Sigmoid colon (tissue), 7 donors: Measurements from ENCODE around the gene MOB3B. TPM values are rescaled to one million over a fixed set of nuclear protein-coding genes. Genes with fewer than 3 reads are reported as not detected.

Experiments
- DNase-seq: peaks from one replicate; pipeline ENCODE4 v3.0.0-alpha.2; 2019
- H3K27ac ChIP-seq, 4 donors: fragments of 200-600 bp; sonication (generic); one replicate each; pipeline ENCODE4 v1.5.1; 2016 to 2019; ENCODE audit warnings: mild to moderate bottlenecking in 1 of 4
- H3K27me3 ChIP-seq, 3 donors: fragments of 200-600 bp; sonication (generic); one replicate each; pipeline ENCODE4 v1.5.1; 2019; ENCODE audit warnings: mild to moderate bottlenecking in 1 of 3
- H3K36me3 ChIP-seq, 4 donors: fragments of 200-600 bp; sonication (generic); one replicate each; pipeline ENCODE4 v1.5.1; 2016 to 2019
- H3K4me1 ChIP-seq, 4 donors: fragments of 200-600 bp; sonication (generic); one replicate each; pipeline ENCODE4 v1.5.1; 2017 to 2019
- H3K4me3 ChIP-seq, 4 donors: fragments of 200-600 bp; sonication (generic); one replicate each; pipeline ENCODE4 v1.5.1; 2017 to 2019; ENCODE audit warnings: mild to moderate bottlenecking in 2 of 4, moderate library complexity in 1 of 4
- H3K9me3 ChIP-seq, 4 donors: fragments of 200-600 bp in 3 of 4; sonication (generic) in 3 of 4; one replicate each; pipeline versions ENCODE4 v1.5.1 to v1.6.1; 2013 to 2019
- EP300 ChIP-seq, 4 donors: sonication (generic); formaldehyde crosslinking; IDR thresholded peaks; one replicate each; pipeline ENCODE4 v1.6.1; 2017; ENCODE audit warnings: antibody characterized with exemption in 4 of 4
- POLR2A ChIP-seq, 2 donors: fragments of 450-650 bp; IDR thresholded peaks; one replicate each; pipeline ENCODE4 v1.6.1; 2016; ENCODE audit warnings: antibody characterized with exemption in 2 of 2, mild to moderate bottlenecking in 2 of 2, moderate library complexity in 2 of 2
- POLR2AphosphoS5 ChIP-seq, 4 donors: sonication (generic); formaldehyde crosslinking; IDR thresholded peaks; one replicate each; pipeline ENCODE4 v1.6.1; 2017; ENCODE audit warnings: antibody characterized with exemption in 4 of 4
- WGBS, 2 donors: extraction: QIAGEN DNeasy Blood & Tissue Kit; methylation state at CpG; one replicate each; pipeline ENCODE4 v1.1.7; 2013; 5-methylcytosine and 5-hydroxymethylcytosine counted together
- intact Hi-C: fragments of 100-400 bp; cut with DNase I; formaldehyde crosslinking; loops from one replicate; pipeline ENCODE4 v1.15.1; 2023
- polyA plus RNA-seq, 3 donors: library from polyadenylated mRNA; stranded (reverse); fragments of 200-250 nt; gene quantifications; one replicate each; pipeline ENCODE4 v1.2.3, GENCODE V29; 2013
- total RNA-seq, 4 donors: library from RNA; depleted of rRNA; stranded (reverse); fragments of >200 nt; gene quantifications; one replicate each; pipeline ENCODE4 v1.1.0, GENCODE V29; 2016
- TF ChIP-seq, protein P1 (sequence below), 4 experiments: fragments of 450-650 bp in 3 of 4; fragments of 200-600 bp in 1 of 4; IDR thresholded peaks; one replicate each; pipeline ENCODE4 v1.5.1; 2016 to 2019; ENCODE audit warnings: antibody characterized with exemption in 4 of 4, mild to moderate bottlenecking in 3 of 4, moderate library complexity in 2 of 4
- donor health status: healthy with polysubstance abuse.
- donor health status: Bipolar disorder and iron deficiency.
- donor health status: healthy.

MOB3B gene
- total and polyA plus RNA-seq, 7 donors: 6.9 to 23.4 (median 16.1) TPM

DNA sequence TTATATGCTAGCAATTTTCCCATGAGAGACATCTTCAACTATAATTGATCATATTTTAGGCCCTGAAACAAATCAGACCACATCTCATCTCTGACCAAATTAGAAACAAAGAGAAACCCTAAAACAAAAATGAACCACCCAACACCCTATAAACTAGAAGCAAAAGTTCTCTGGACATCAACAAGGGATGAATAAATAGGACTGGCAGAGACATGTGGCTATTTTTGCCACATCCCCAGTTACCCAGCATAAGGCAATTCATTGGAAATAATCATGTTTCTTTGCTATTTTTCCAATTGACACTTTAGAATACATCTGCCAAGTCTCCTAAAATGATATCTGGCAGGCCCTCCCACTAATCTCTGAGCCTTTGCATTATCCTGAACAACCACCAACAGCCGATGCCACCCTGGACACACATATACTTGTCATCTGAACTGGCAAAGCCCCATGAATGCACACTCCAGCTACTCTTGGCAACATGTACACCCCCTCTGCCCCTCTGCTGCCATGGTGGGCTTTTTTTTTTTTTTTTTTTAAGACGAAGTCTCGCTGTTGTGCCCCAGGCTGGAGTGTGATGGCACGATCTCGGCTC, 179.1 kb downstream of the MOB3B start:
- no peaks in the 10 kb centered on the region for H3K36me3 ChIP-seq
- 95 to 97% methylated on average over 5 of the region's 5 CpGs for WGBS, 2 donors
- intact Hi-C loops: loop anchor here (5.0 kb wide), 1 partner anchor 177 kb away; the partner anchor contains the start of gene MOB3B
- no peaks in the 10 kb centered on the region for H3K27me3 ChIP-seq
- H3K4me3 ChIP-seq: no peak overlapping the region
- H3K9me3 ChIP-seq: no peaks in the 10 kb centered on the region
- TF ChIP-seq POLR2A (IDR thresholded peaks at IDR 0.05) (no peak), POLR2AphosphoS5 (IDR thresholded peaks at IDR 0.05) (no peak), EP300 (IDR thresholded peaks at IDR 0.05) (no peak)
- TF ChIP-seq, protein P1, sequence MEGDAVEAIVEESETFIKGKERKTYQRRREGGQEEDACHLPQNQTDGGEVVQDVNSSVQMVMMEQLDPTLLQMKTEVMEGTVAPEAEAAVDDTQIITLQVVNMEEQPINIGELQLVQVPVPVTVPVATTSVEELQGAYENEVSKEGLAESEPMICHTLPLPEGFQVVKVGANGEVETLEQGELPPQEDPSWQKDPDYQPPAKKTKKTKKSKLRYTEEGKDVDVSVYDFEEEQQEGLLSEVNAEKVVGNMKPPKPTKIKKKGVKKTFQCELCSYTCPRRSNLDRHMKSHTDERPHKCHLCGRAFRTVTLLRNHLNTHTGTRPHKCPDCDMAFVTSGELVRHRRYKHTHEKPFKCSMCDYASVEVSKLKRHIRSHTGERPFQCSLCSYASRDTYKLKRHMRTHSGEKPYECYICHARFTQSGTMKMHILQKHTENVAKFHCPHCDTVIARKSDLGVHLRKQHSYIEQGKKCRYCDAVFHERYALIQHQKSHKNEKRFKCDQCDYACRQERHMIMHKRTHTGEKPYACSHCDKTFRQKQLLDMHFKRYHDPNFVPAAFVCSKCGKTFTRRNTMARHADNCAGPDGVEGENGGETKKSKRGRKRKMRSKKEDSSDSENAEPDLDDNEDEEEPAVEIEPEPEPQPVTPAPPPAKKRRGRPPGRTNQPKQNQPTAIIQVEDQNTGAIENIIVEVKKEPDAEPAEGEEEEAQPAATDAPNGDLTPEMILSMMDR (IDR thresholded peaks at IDR 0.05): no peak
- H3K4me1 ChIP-seq: peaks cover 0 to 40% (median 36%) of the 10 kb centered on the region in 4 donors
- peak overlapping the region in 3 of 4 donors; percentile 4 to 75 (median 67) for H3K27ac ChIP-seq
- no peak for DNase-seq

DNA sequence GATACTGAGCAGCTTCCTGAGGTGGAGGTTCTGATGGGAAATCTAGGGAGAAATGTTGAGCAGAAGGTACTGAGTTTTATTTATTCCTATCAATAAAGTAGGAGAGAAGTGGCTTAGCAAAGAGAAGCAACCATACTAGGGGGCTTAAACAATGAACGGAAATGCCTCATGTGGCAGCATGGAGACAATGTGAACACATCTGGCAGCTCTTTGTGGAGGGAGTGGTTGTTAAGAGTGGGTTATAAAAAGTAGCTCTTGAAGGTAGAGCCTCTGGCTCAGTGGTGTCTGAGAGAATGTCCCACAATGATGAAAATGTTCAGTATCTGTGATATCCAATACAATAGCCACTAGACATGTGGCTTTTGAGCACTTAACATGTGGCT, 179.9 kb downstream of the MOB3B start:
- DNase-seq: no peak
- no peak for TF ChIP-seq POLR2A (IDR thresholded peaks at IDR 0.05)
- no peak for TF ChIP-seq POLR2AphosphoS5 (IDR thresholded peaks at IDR 0.05)
- TF ChIP-seq, protein P1 (IDR thresholded peaks at IDR 0.05): no peak
- TF ChIP-seq EP300 (IDR thresholded peaks at IDR 0.05): no peak
- H3K4me1 ChIP-seq: peaks cover 0 to 40% (median 36%) of the 10 kb centered on the region in 4 donors
- no peaks in the 10 kb centered on the region for H3K36me3 ChIP-seq
- WGBS, 2 donors: 51 to 79% methylated on average over 1 of the region's 1 CpG
- H3K27me3 ChIP-seq: no peaks in the 10 kb centered on the region
- no peaks in the 10 kb centered on the region for H3K9me3 ChIP-seq
- intact Hi-C loops: loop anchor here (5.0 kb wide), 1 partner anchor 178 kb away; the partner anchor contains the start of gene MOB3B
- H3K27ac ChIP-seq: peak overlapping the region in 2 of 4 donors; percentile 19 to 75
- no peak overlapping the region for H3K4me3 ChIP-seq

DNA sequence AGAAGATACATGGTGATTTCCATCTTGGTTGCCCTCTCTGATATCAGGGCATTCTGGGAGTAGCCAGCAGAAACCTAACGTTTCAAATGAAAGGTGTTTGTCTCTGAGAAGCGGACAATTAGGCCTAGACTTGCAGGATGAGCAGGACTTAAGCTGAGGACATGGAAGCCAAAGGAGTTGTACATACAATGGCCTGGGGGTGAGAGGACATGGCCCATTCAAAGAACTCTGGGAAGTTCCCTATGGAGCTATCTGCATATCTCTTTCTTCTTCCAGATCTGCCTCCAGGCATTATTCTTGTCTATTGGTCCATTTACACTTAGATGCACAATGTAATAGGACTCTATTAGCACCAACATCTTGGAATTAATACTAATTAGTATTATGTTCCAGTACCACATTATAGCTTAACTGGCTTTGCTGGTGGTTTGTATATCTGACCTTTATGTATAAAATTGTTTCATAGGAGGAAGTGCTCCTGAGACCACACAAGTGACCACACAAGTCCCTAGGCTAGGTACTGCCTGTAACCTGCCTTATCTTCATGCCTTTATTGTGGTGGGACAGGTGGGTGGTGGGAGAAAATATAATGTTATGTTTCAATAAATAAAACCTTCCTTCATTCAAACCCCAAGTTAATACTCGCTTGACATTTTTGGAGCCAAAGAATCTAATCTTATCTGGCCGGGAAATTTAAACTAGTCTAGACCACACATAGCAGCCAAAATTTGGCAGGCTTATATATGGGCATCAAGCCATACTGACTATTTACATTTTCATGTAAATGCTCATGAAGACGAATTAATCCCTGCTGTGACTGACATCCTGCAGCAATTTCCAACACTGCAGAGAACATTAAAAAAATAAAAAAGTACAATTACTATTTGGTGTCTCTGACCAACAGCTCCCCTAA, 180.6 kb downstream of the MOB3B start:
- Histone ChIP-seq H3K27me3 (no peaks in the 10 kb centered on the region), H3K9me3 (no peaks in the 10 kb centered on the region), H3K4me1 (peaks cover 0 to 39% (median 36%) of the 10 kb centered on the region in 4 donors), H3K4me3 (no peak overlapping the region), H3K27ac (peak overlapping the region in 1 of 4 donors; percentile 75), H3K36me3 (no peaks in the 10 kb centered on the region)
- intact Hi-C loops: no loop called here
- TF ChIP-seq EP300 (IDR thresholded peaks at IDR 0.05): no peak
- TF ChIP-seq POLR2A (IDR thresholded peaks at IDR 0.05): no peak
- TF ChIP-seq, protein P1 (IDR thresholded peaks at IDR 0.05): no peak
- no peak for TF ChIP-seq POLR2AphosphoS5 (IDR thresholded peaks at IDR 0.05)
- WGBS, 2 donors: 53 to 68% methylated on average over 5 of the region's 5 CpGs
- DNase-seq: no peak

DNA sequence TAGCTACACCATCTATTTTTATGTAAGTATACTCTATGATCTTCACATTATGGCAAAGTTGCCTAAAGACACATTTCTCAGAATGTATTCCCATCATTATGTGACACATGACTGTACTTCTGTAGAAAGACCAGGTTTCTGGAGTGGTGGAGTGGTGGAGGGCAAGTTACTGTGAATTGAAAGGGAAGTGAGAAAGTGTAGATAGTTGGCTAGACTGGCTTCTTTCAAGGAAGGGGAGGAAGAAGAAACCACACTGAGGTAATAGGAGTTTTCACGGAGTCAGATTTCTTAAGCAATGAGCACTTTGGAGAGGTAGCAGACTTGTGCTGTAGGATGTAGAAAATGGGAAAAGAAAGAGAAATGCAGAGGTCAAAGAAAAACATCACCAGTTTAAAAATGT, 181.7 kb downstream of the MOB3B start:
- Histone ChIP-seq H3K27ac (no peak overlapping the region), H3K27me3 (no peaks in the 10 kb centered on the region), H3K4me1 (peaks cover 0 to 34% (median 30%) of the 10 kb centered on the region in 4 donors), H3K36me3 (no peaks in the 10 kb centered on the region), H3K4me3 (no peak overlapping the region), H3K9me3 (no peaks in the 10 kb centered on the region)
- 84 to 94% methylated on average over 1 of the region's 1 CpG for WGBS, 2 donors
- no peak for TF ChIP-seq POLR2AphosphoS5 (IDR thresholded peaks at IDR 0.05)
- no peak for TF ChIP-seq EP300 (IDR thresholded peaks at IDR 0.05)
- no peak for DNase-seq
- intact Hi-C loops: no loop called here

DNA sequence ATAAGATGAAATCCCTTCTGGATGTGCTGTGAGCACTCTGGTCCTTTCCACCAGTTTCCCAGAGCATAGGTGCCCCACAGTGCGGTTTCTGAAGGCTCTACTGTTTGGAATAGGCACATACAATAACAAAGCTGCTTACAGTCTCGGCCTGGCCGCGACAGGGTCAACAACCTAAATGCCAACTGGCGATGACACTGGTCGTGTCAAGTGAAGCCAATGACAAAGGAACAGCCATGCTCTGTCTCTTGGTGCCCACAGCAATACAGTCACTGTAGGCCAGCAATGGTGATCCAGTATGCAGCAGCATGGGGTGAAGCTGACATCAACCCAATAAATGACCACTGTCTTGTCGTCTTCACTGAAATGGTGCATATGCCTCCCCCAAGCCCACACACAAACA, 184.8 kb downstream of the MOB3B start:
- no peaks in the 10 kb centered on the region for H3K9me3 ChIP-seq
- no peaks in the 10 kb centered on the region for H3K27me3 ChIP-seq
- no peaks in the 10 kb centered on the region for H3K36me3 ChIP-seq
- no peak for DNase-seq
- WGBS, 2 donors: 97 to 98% methylated on average over 7 of the region's 7 CpGs
- H3K4me1 ChIP-seq: peaks cover 0 to 36% (median 32%) of the 10 kb centered on the region in 4 donors
- intact Hi-C loops: no loop called here
- H3K27ac ChIP-seq: no peak overlapping the region
- TF ChIP-seq POLR2A (IDR thresholded peaks at IDR 0.05): no peak
- TF ChIP-seq, protein P1 (IDR thresholded peaks at IDR 0.05): no peak
- H3K4me3 ChIP-seq: no peak overlapping the region
